ENCODE data around the gene CGRRF1. TPM values are rescaled to one million over a fixed set of nuclear protein-coding genes. Genes with fewer than 3 reads are reported as not detected.

The CGRRF1 gene
- 11.1 TPM in 2 replicates for total RNA-seq

GRCh38 chr14:54509546-54510501 lies at the start of gene CGRRF1:
Gene CGRRF1, plus strand, starts transcription at chr14:54509906. Its CDS starts 54 bp downstream, at chr14:54509960.

GRCh38 chr14:54488646-54489317 lies 20.9 kb upstream of the CGRRF1 start, which contains the start of gene GMFB:
Gene GMFB, minus strand, starts transcription at chr14:54488980. Its CDS starts 53 bp downstream, at chr14:54488927.

GRCh38 chr14:54566410-54567223 lies 56.9 kb downstream of the CGRRF1 start, which contains the start of gene SAMD4A:
Gene SAMD4A, plus strand, starts transcription at chr14:54567128. Its CDS starts 789 bp downstream, at chr14:54567917.

Other genes with a start within 250 kb of the CGRRF1 start
- 9.1 and 11.3 TPM in 2 replicates for gene CDKN3, start 112.9 kb upstream of the CGRRF1 start, total RNA-seq
- 76.5 and 85.0 TPM in 2 replicates for gene CNIH1, start 68.5 kb upstream of the CGRRF1 start, total RNA-seq
- gene GMFB, start 20.9 kb upstream of the CGRRF1 start, total RNA-seq = 104 and 111 TPM in 2 replicates
- gene SAMD4A, start 57.2 kb downstream of the CGRRF1 start, total RNA-seq = 12.9 and 44.9 TPM in 2 replicates

All from dermis lymphatic vessel endothelial cell (primary cell).